Smooth muscle cell (in vitro differentiated cells): ENCODE measurements around the gene CD58. TPM values are rescaled to one million over a fixed set of nuclear protein-coding genes. Genes with fewer than 3 reads are reported as not detected.

Source experiments
- DNase-seq: peaks from one replicate; lab custom pipeline; 2025; ENCODE audit not compliant: unreplicated experiment; lab: John Stamatoyannopoulos, UW
- H2AFZ ChIP-seq: fragments of 200-600 bp; sonication (generic); 2 replicates; pipeline ENCODE4 v1.6.0; 2016; ENCODE audit warnings: antibody characterized with exemption, low read depth, mild to moderate bottlenecking
- H3F3A ChIP-seq: fragments of 200-600 bp; sonication (generic); 2 replicates; pipeline ENCODE4 v1.6.0; 2017; ENCODE audit warnings: antibody characterized with exemption, low read depth
- H3K27ac ChIP-seq: fragments of 200-600 bp; sonication (generic); 2 replicates; pipeline ENCODE4 v1.5.1; 2016; ENCODE audit warnings: low read depth, mild to moderate bottlenecking
- H3K27me3 ChIP-seq: fragments of 200-600 bp; sonication (generic); 2 replicates; pipeline ENCODE4 v1.6.1; 2016; ENCODE audit warnings: low read depth, mild to moderate bottlenecking
- H3K36me3 ChIP-seq: fragments of 200-600 bp; sonication (generic); 2 replicates; pipeline ENCODE4 v1.5.1; 2016; ENCODE audit warnings: low read depth
- H3K4me1 ChIP-seq: fragments of 200-600 bp; sonication (generic); 2 replicates; pipeline ENCODE4 v1.5.1; 2016; ENCODE audit warnings: low read depth
- H3K4me2 ChIP-seq: fragments of 200-600 bp; sonication (generic); 2 replicates; pipeline ENCODE4 v1.6.0; 2016; ENCODE audit warnings: mild to moderate bottlenecking
- H3K4me3 ChIP-seq: fragments of 200-600 bp; sonication (generic); 2 replicates; pipeline ENCODE4 v1.5.1; 2016; ENCODE audit warnings: mild to moderate bottlenecking
- H3K79me2 ChIP-seq: fragments of 200-600 bp; sonication (generic); 2 replicates; pipeline ENCODE4 v1.6.0; 2016; ENCODE audit warnings: low read depth, mild to moderate bottlenecking
- H3K9ac ChIP-seq: fragments of 200-600 bp; sonication (generic); 2 replicates; pipeline ENCODE4 v1.6.0; 2016; ENCODE audit warnings: low read depth
- H3K9me3 ChIP-seq: fragments of 200-600 bp; sonication (generic); replicated peaks from 2 replicates; pipeline ENCODE4 v1.5.1; 2016; ENCODE audit warnings: low read depth
- H4K20me1 ChIP-seq: fragments of 200-600 bp; sonication (generic); 2 replicates; pipeline ENCODE4 v1.6.0; 2016; ENCODE audit warnings: low read depth
- CTCF ChIP-seq: fragments of 200-600 bp; sonication (generic); IDR thresholded peaks from 2 replicates; pipeline ENCODE4 v1.5.1; 2017; ENCODE audit warnings: borderline replicate concordance, mild to moderate bottlenecking, antibody characterized with exemption; ENCODE audit not compliant: insufficient read depth, poor library complexity, severe bottlenecking
- WGBS: methylation state at CpG from one replicate; pipeline ENCODE4 v1.1.7; 2016; ENCODE audit warnings: low lambda C conversion rate; 5-methylcytosine and 5-hydroxymethylcytosine counted together
- polyA plus RNA-seq: library from polyadenylated mRNA; unstranded; fragments of >200 nt; fragmentation: Nextera tagmentation; extraction: Ambion mirVana; gene quantifications from 2 replicates; pipeline ENCODE4 v1.2.1, GENCODE V29; 2016
- total RNA-seq: library from RNA; depleted of rRNA; stranded (reverse); fragments of >200 nt; gene quantifications from 2 replicates; pipeline ENCODE4 v1.2.3, GENCODE V29; 2014

The CD58 gene
- total and polyA plus RNA-seq, 2 experiments from 2014 or later = 33.5 to 43.8 TPM

GRCh38 chr1:116558140-116558549 lies 12.7 kb downstream of the CD58 start:
- H3K4me3 ChIP-seq = no peak overlapping the region
- no peak for TF ChIP-seq CTCF
- no peak overlapping the region for H2AFZ ChIP-seq
- no peak overlapping the region for H3K9ac ChIP-seq
- H3F3A ChIP-seq = no peaks in the 10 kb centered on the region
- H3K4me2 ChIP-seq = no peak overlapping the region
- no peaks in the 10 kb centered on the region for H4K20me1 ChIP-seq
- no peaks in the 10 kb centered on the region for H3K36me3 ChIP-seq
- peaks cover 15% of the 10 kb centered on the region for H3K79me2 ChIP-seq
- H3K27me3 ChIP-seq = no peaks in the 10 kb centered on the region
- no peaks in the 10 kb centered on the region for H3K4me1 ChIP-seq
- 90% methylated on average over 4 of the region's 4 CpGs for WGBS
- no peak overlapping the region for H3K27ac ChIP-seq
- H3K9me3 ChIP-seq = no peaks in the 10 kb centered on the region
- DNase-seq = no peak

GRCh38 chr1:116557323-116557878 lies 13.4 kb downstream of the CD58 start:
- Histone ChIP-seq H3K27ac (peak overlapping the region; percentile 99), H3K9ac (no peak overlapping the region), H2AFZ (no peak overlapping the region), H3K4me2 (no peak overlapping the region), H3K79me2 (peaks cover 15% of the 10 kb centered on the region), H3K27me3 (no peaks in the 10 kb centered on the region), H3K9me3 (no peaks in the 10 kb centered on the region), H3K36me3 (no peaks in the 10 kb centered on the region), H3K4me1 (no peaks in the 10 kb centered on the region), H3F3A (no peaks in the 10 kb centered on the region), H4K20me1 (no peaks in the 10 kb centered on the region), H3K4me3 (no peak overlapping the region)
- DNase-seq = no peak
- no peak for TF ChIP-seq CTCF
- WGBS = over 99% methylated on average over 4 of the region's 4 CpGs

GRCh38 chr1:116556289-116557006 lies 14.4 kb downstream of the CD58 start:
- Histone ChIP-seq H3K27ac (peak overlapping the region; percentile 99), H3K4me3 (no peak overlapping the region), H3K27me3 (no peaks in the 10 kb centered on the region), H2AFZ (peak overlapping the region; percentile 81), H3K4me2 (peak overlapping the region; percentile 74), H3K36me3 (no peaks in the 10 kb centered on the region), H3K9ac (peak overlapping the region; percentile 87), H3K79me2 (peaks cover 13% of the 10 kb centered on the region), H3K4me1 (no peaks in the 10 kb centered on the region), H4K20me1 (no peaks in the 10 kb centered on the region), H3F3A (no peaks in the 10 kb centered on the region), H3K9me3 (no peaks in the 10 kb centered on the region)
- WGBS = 2% methylated on average over 6 of the region's 6 CpGs
- no peak for TF ChIP-seq CTCF
- no peak for DNase-seq
